ENCODE results near the gene PCLO.
"Not testable (repeated sequence)": the region's sequence is repeated elsewhere in the genome, so short reads cannot be mapped to it uniquely, and the experiment has no call there.

Gene PCLO

DNA sequence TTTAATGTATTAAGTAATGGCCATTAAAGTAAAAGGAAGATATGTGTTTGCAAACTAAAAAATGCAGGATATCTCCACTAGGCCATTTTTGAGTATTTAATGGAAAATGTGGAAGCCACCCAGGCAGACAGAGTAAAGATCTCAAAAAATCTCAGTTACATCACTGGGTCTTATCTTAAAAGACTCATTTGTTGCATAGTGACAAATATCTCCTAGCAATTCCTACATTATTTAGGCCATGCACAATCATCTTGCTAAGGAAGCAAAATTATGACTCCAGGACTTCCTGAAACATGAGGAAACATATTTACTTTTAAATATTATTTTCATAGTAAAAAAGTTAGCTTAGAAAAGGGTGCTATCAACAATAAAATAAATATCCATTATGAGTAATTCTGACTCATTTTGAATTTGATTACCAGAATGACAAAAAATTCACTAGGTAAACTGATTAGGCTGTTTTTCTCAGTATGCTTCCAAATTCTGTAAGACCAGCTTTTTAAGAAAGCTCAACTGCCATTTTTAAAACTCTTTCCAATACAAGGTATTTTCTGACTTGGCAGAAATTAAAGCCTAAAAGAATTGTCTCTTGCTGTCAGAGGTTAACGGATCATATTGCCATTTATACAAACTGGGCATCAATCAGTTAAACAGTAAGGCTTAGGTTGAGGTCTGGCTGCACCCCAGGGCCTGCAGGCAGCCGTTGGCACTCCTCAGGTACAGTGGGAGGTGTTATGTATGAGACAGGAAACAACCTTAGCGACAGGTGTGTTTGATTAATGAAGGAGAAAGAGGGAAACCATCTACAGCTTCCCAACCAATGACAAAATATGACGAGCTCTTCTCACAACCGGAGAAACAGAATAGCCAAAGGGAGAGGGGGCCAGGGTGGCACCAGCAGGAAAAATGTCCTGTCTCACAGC lies 31.8 kb downstream of the PCLO start:
- no peak for DNase-seq

DNA sequence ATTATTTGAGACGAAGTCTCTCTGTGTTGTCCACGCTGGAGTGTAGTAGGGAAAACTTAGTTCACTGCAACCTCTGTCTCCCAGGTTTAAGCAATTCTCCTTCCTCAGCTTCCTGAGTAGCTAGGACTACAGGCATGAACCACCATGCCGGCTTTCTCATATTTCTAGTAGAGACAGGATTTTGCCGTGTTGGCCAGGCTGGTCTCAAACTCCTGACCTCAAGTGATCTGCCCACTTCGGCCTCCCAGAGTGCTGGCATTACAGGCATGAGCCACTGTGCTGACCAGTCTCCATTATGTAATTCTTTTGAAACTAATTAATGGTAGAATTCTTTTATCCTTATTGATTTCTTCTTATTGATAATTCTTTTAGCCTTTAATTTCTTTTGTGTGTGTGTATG lies 32.5 kb downstream of the PCLO start:
- no peak for DNase-seq

DNA sequence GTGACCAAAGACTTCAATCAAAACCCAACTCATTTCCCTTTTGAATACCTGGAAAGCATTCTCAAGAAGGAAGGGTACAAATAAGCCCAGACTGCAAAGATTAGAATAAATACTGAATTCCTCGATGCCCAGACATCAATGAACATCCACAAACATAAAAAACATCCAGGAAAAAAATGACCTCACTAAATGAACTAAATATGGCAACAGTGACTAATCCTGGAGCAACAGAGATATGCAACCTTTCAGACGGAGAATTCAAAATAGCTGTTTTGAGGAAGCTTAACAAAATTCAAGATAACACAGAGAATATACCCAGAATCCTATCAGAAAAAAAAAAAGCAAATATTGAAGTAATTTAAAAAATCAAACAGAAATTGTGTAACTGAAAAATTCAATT lies 43.2 kb downstream of the PCLO start:
- DNase-seq = no peak

DNA sequence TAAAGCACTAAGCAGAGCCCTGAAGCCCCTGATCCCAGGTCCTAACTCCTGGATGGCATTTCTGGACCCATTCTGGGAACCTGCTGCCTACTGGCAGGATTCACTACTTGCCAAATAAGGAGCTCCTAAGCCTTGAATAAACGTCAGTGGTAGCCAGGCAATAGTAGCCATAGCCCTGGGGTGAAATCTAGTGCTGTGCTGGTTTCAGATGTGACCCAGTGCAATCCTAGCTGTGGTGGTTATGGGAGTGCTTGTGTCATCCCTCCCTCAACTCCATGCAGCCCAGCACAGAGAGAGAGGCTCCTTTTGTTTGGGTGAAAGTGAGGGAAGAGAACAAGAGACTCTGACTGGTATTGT lies 43.7 kb downstream of the PCLO start:
- no peak for DNase-seq

DNA sequence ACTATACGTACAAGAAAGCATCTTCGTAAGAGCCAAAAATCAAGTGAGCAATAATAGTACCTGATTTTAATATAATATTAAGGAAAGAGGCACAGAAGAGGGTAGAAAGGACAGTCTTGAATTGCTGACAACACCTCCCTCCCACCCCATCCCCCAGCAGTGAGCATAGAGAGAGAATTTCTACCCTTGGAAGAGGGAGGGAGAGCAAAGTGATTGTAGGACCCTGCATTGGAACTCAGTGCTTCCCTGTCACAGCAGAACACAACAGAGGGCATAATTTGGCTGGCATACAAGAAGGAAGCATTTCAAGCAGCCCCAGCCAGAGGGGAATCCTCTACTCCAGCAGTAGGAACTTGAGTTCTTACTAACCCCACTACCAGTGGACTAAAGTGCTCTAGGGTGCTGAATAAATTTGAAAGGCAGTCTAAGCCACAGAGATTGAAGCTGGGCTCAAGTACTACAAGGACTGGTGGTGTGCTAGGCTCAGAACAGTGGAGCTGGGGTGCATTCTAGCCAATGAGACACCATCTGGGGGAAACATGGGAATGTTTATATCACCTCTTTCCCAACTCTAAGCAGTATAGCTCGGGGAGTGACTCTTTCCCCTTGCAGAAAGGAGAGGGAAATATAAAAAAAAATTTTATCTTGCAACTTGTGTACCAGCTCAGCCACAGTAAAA lies 44.2 kb downstream of the PCLO start:
- no peak for DNase-seq

DNA sequence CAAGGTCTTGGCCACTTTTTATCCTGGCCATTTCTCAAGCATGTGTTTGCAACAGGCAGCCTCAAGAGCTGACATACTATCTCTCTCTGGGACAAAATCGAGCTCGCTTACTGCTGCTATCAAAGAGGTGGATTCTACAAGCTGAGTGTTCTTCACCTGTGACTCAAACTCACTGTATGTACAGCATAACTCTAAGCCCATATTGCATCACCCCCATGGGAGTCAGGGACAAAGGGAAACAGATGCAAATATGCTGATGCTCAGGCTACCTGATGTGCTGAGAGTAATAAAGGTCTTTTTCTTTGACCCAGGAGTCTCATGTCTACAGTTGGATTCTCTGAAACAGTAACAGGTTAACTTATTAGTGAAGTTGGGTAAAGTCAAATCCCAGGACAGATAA lies 45.2 kb downstream of the PCLO start:
- no peak for DNase-seq

DNA sequence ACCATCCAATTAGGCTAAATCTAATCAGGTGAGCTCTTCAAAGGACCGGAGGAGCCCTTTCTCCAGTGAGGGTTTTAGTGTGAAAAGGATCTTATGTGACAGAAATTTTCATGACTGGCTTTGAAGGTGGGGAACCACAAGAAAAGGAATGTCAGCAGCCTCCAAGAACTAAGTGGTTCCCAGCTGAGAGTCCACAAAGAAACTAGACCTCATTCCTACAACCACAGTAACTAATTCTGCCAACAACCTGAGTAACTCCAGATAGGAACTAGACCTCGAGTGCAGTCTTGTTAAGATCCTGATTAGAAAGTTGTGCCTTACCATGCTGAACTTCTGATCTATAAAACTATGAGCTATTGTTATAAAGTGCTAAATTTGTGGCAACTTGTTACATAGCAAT lies 51.3 kb downstream of the PCLO start:
- DNase-seq = no peak

DNA sequence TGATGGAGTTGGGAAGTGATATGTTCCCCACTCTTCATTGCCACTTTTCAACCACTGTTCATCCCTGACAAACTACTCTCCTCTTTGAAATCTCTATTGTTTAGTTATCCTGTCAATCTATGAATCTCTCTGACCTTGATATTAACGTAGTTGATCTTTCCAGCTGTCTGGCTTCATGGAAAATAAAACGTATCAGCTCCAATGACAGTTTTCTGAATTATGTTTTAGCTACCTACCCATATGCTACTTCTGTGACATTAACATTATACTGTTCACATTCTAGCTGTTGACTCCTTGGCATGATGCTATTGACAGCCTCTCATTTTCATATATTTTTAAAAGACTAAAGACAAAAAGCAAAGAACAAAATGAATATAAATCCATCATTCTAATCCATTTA lies 53.3 kb downstream of the PCLO start:
- no peak for DNase-seq

DNA sequence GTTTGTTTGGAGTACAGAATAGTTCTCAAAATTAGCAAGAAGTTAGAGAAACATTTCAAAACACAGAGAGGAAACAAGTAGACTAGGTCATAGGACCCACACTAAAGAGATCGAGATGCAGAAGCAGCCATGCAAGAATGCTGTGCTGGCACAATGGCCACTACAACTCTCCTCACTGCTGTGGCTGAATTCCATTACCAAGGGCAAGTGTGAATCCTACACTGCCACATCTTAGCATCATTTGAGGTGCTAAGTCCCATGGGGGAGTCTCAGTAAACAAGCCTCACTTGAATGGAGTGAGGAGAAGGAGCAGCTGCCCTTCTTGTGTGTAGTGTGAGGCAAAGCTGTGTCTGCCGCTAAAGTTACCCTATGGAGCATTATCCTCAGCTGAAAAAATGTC lies 56.7 kb downstream of the PCLO start:
- DNase-seq = no peak

DNA sequence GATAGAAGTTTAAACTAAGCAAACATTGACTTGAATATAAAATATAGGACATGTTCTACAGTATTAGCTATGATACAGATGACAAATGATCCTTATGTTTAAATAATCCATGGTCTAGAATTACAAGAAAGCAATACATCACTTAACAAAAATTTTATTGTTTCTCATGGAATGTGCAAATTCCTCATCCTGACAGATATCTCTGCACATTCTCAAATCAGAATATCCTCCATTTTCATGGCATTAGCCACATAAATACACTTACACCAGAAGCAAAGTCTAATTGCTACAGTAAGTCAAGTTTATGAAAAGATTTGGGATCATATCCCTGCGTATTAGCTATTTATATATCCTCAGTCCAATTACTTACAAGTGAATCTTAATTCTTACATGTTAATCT lies 57.6 kb downstream of the PCLO start:
- DNase-seq = no peak

DNA sequence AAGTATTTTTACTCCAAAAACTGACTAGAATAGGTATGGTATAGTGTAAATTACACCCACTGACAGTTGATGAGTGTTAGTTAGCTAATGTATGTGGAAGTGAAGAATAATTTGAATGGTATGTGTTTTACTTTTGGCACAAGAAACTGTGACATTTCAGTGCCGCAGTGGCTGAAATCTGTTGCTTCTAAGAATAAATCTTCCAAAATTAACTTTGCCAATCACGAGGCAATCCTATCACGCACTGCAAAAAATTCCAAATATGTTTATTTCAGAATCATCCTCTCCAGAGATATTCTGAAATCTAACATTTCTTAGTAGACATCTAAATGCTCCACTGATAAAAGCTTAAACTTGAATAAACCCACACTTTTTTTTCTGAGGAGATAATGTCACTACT lies 61.2 kb downstream of the PCLO start:
- no peak for DNase-seq

DNA sequence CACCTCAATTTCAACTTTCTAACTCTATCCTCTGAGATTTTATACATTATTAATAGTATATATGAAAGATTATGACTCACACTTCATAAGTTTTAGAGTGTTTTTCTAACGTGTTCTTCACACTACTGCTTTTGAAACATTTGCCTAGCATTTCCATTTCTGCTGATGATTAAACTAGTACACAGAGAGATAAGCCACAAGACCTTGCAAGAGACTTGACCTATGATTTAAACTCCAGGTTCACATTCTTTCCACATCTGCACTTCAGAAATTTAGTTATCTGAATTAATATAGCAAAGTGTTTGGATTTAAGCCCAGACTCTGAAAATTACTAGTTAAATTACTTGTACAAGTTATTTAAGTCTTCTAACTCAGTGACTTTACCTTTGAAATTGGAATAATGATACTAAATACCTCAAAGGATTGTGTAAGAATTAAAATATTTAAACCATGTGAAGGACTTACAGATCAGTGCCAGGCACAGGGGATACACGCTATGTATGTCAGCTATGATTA lies 66.6 kb downstream of the PCLO start:
- DNase-seq = no peak

DNA sequence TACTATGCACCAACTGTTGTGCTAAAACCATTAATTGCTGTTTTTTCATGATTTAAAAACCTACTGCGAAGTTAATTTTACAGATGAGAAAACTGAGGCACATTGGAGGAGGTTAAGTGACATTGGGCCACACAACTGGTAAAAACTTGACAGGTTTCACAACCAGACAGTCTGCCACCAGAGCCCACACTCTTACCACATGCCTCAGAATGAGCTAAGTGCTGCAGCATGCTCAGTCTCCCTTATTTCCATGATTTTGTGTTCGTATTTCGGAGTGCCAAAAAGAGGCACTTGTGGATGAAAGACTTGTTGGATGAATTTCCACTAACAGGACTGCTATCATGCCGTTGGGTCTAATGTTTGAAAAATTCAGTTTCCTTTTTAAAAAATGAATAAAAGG lies 77.4 kb downstream of the PCLO start:
- DNase-seq = no peak

DNA sequence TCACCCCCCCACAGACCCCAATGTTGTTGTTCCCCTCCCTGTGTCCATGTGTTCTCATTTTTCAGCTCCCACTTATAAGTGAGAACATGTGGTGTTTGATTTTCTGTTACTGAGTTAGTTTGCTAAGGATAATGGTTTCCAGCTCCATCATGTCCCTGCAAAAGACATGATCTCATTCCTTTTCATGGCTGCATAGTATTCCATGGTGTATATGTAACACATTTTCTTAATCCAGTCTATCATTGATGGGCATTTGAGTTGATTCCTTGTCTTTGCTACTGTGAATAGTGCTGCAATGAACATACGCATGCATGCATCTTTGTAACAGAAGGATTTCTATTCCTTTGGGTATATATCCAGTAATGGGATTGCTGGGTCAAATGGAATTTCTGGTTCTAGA lies 82.8 kb downstream of the PCLO start:
- DNase-seq = not testable (repeated sequence)

DNA sequence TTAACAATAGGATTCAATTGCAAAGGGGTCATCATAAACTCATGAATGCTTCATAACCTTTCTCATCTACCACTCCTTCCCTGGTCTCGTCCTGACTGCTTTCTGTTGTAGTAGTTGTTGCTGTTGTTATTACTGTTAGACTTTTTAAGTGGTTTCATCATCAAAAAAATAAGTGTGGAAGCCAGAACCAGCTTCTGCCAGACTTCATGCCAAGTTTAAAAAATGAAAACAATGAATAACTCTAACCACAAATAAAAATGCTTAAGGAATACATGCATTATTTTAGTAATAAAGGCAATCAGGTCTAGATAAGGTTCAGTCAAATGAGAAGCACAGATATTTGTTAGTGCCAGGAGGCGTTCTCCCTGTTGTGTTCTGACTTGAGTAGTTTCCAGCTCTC lies 85.4 kb downstream of the PCLO start:
- DNase-seq = no peak

DNA sequence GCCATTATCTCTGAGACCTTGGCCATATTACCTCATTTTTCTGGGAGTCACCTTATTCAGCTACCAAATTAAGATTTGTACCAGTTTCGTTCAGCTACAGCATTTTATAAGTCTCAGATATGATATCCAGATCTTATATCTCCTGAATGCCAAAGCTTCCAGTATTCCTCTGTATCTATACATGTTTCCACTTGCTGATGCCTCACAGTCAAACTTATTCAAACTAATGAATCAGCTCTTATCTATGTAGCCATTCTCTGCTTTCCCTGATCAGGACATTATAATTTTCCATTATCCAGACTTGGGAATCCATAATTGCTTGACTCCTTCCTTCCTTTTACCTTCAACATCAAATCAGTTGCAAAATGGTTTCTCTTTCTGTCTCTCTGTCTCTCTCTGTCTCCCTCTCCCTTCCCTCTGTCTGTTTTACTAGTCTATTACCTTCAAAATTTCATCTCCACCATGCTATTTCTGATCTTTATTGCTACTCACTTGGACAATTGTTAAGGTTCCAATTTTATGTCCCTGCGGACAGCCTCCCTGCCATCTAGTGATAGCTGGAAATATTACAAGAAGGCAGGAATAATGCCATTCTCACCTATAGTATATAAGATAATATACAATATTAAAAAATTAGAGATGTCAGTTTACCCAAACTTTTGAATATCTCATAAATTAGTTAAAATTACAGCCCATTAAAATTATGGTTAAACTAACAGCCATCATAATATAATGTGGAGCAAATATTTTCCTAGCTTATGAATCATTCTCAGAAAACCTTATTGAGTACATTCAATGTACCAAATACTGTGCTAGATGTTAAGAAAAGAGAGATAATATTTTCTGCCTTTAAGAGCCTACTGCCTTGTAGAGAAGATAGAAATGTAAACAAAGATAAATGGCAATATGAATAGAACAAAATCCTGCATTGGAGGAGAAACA lies 89.8 kb downstream of the PCLO start:
- DNase-seq = no peak

DNA sequence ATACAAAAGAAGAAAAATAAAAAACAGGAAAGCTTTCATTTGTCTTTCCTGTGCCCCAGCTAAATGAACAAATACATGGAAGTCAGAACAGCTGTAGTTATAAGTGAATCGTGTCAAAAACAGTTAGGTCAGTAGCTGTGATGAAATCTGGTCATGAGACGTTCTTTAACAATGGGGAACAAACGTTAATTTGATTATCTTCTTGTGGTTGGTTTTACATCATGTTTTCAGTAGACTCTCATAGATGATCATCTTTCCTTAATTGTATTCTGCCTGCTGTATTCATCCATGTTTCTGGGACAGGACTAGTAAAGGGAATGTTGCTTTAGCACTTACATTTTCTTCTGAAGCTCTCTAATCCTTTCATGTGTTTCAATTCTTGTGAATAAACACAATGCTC lies 97.0 kb downstream of the PCLO start:
- DNase-seq = no peak

DNA sequence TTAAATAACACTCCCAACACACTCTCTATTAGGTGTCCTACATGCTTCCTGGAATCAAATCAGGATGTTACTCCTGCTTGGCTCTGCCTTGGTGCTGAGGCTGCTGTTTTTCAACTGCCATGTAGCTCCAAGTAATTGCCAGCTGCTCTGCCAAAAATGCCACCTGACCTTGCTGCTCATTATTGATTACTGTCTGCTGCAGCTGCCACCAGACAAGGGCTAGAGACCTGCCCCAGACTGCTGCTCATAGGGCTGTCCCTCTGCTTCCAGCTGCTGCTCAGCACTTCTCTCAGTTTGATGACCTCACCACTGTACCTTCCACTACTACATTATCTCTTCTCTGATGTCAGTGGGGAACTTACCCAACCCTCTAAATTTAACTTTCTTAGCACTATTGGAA lies 102.5 kb downstream of the PCLO start:
- DNase-seq = no peak

DNA sequence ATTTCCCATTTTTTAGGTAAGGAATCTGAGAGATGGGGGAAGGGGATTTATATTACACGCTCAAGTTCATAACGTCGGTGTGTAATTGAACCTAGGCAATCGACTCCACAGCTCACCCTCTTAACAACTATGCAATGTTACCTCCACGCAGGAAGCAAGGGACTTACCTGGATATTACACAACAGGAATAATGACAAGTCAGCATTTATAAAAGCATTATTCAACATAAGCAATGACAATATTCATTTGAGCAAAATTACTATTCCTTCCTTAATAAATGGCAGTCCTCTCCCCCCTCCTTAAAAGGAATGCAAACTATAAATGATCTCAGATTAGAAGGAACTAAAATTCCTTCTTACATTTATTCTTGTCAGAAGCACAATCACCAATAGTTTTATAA lies 104.0 kb downstream of the PCLO start:
- DNase-seq = no peak

DNA sequence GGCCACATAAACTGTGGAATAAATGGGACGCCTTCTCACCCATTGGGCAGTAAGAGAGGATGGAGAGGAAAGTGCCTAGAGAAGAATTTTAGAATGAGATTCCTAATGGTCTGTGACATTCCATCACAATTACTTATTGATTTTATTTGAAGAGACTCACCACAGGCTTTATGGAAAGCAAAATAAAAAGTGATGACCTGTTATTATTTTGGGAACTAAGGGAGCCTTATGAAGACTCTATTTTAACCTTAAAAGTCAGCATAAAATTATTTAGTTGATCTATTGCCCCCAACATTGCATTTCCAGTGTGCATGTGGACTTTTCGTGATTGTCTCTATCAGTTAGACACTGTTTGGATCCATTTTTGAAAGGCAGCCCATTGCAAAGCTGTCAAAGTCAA lies 107.5 kb downstream of the PCLO start:
- no peak for DNase-seq

DNA sequence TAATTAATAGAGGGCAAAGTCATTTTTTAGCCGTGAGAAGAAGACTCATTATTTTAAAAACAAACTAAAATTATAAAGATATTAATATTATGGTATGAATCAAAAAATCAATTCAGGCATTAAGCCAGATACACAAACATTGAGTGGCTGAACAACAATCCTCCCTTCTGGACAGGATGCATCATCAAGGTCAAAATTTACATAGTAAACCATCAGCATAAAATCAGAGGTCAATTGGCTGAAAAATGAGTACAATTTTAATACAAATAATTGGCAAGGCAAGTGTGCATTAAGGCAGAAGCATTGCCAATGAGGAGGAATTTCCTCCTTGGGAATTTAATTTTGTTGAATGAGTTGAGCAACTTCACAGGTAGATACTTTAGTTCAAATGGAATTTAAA lies 108.2 kb downstream of the PCLO start:
- no peak for DNase-seq

DNA sequence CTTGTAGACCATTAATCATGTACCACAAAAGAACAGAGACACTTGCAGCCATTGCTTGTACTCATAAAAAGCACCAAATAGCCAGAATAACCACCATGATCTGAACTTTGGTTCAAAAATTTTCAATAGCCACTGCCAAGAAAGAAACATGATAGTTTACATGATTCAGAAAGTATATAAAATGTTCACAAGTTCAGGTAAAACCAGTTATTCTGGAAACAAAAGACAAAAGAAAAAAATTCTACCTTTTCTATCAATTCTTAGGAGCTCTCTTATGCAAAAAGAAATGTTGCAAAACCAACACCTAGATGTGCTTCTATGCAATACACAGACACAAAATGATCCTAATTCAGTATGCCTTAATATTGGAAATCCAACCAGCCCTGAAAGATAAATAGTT lies 108.7 kb downstream of the PCLO start:
- DNase-seq = no peak

DNA sequence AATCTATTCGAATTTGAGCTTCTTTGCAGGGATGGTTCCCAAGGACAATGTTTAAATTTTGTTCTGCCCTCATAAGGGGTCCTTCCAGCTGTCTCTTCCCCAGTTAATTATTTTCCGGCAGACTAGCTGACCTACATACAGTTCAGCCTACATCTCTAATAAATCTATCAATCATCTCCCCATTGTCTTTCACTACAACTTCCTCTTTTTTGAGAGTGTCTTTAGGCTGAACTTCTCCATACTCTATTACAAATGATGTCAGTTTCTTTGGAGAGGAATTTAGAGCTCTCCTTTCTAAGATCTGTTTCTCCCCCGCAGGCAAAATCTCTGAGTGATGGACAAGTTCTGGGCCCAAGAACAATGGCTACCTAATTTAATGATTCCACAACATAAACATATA lies 122.2 kb downstream of the PCLO start:
- no peak for DNase-seq

All from right kidney (tissue), 1 donor.